Measurements from ENCODE around the gene CRACR2B.

CRACR2B gene

DNA sequence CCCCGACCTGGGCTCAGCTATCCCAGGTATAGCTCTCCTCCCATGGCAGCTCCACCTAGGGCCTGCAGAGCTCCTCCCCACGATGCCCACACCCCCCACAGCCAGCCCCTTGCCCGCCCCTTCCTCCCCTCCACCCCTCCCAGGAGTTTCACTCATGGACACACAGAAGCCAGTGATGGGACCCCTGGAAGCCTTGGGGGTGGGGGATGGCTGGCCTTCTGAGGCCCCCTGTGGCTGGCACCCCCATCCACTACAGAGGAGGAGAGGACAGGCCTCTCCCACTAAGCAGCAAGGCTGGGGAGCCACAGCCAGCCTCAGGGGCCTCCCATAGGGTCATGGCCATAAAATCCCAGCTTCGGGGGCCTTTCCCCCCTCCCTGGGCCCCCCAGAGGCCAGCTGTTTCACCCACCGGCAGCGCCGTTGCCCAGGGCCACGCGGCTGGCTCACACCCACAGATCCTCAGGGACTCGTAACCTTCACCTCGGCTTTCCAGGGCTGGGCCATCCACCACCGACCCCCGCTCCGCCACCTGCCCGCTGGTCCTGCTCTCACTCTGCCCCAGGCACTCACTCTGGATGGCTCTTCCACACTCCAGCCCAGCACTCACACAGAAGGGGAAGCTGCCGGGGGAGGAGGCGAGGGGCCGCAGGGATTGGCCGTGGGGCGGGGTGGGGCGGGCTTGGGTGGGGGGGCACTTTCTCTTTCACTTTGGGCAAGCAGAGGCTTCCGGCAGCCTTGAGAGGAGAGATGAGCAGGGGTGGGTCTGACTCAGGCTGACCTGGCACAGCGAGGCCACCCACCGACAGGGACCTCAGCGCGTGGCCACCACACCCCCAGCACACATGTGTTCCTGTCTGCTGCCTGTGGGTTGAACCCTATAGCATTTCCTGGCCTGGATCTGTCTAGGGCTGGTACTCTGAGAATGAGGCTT lies 31.8 kb upstream of the CRACR2B start:
- TF ChIP-seq, protein P1, sequence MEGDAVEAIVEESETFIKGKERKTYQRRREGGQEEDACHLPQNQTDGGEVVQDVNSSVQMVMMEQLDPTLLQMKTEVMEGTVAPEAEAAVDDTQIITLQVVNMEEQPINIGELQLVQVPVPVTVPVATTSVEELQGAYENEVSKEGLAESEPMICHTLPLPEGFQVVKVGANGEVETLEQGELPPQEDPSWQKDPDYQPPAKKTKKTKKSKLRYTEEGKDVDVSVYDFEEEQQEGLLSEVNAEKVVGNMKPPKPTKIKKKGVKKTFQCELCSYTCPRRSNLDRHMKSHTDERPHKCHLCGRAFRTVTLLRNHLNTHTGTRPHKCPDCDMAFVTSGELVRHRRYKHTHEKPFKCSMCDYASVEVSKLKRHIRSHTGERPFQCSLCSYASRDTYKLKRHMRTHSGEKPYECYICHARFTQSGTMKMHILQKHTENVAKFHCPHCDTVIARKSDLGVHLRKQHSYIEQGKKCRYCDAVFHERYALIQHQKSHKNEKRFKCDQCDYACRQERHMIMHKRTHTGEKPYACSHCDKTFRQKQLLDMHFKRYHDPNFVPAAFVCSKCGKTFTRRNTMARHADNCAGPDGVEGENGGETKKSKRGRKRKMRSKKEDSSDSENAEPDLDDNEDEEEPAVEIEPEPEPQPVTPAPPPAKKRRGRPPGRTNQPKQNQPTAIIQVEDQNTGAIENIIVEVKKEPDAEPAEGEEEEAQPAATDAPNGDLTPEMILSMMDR (conservative IDR thresholded peaks at IDR 0.05; ENCODE audit: low read length): no peak
- peak overlapping the region; percentile 77 for H3K4me3 ChIP-seq (ENCODE audit: low read length)
- peak; percentile 81 for DNase-seq (ENCODE audit: low read depth)

DNA sequence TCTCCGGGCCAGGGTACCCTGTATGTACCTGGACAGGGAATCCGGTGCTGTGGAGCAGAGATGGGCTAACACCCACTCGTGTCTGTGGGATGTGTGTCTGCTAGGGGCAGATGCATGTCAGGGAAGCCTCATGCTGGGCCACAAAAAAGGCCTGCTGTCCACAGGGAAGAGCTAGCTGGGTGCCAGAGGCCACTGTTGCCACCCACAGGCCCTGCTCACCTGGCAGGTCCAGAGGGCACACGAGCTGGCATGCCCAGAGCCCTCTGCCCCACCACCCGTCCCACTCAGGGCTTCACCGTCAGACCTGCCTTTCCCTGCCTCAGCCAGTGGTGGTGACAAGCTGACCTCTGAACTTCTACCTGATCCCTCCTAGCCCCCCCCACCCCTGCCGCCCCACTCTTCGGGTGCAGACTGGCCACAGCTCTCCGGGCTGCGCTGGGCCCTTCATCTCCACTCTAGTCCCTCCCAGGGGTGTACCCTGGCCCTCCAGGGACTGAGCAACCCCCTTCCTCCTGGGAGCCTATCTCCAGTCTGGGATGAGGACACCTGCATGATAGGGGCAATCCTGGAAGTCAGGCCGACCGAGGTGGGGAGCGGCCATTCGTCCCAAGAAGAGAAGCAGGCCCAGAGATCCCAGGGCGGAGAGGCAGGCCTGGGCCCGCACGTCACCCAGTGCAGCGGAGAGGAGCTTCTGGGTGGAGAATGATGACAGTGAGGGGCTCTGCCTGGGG lies 31.0 kb upstream of the CRACR2B start:
- DNase-seq (ENCODE audit: low read depth): no peak
- TF ChIP-seq, protein P1 (conservative IDR thresholded peaks at IDR 0.05; ENCODE audit: low read length): no peak
- peak overlapping the region; percentile 77 for H3K4me3 ChIP-seq (ENCODE audit: low read length)

DNA sequence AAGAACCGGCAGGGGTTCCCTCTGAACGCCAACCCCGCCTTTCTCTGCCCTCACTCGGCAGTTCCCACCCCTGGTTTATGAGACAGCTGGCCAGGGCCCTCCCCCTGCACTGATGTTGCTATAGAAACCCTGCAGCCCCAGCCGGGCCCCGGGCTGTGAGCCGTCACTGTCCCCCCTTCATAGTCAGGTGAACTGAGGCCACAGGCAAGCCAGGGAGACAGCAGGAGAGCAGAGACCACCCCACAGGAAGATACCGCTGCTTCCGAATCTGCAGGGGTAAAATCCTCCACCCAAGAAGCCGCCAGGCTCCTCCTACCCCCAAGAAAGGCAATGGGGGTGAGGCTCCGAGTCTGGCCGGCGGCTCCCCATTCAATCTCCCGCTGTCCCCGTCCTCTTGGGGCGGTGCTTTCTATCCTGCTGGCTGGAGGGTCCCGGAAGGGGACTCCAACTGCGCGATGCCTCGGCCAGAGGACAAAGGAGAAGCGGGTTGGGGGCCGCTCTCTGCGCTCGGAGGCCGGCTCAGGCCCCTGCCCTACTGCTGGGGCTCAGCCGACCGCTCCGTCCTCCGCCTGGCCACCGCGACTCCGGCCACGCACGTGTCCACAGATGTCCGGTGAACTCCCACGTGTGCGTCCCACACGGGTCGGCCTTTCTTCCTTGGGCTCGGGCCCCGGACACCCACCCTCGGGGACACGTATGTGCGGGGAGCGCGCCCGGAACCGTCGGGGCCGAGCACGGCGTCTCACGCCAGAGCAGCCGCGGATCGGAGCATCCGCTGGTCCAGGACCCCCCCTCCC lies 30.2 kb upstream of the CRACR2B start:
- DNase-seq (ENCODE audit: low read depth): peak; percentile 71

DNA sequence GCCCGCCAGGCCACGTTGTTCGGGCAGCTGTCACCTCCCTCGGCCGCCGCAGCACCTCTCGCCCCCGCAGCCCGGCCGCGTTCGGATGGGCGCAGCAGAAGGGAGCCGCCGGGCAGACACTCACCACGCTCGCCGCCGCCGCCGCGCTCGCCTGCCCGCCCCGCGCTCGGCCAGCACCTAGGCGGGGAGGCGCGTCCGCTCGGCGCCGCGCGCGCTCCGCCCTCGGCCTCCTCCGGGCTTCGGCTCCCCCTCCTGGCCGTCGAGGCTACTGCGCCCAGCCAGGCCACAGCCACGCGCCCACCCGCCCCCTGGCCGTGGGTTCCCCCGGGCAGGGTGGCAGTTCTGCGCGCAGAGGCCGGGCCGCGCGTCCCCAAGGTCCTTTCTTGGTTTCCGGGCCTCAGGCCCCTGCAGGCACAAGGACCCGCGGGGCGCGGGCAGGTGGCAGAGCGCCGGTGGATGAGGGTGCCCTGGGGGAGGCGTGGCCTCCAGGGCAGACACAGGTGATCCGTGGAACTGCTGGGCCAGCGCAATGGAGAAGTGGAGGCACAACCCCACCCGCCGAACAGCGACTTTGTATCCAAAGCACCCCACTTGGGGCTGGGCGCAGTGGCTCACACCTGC lies 29.5 kb upstream of the CRACR2B start, which contains the start of gene SLC25A22:
SLC25A22 (minus strand) TSS at position 189 of the 621 bp plus-strand sequence. CDS start 3,275 bp downstream, outside the sequence.
- peak within 1 kb of the TSS; percentile 77 for H3K4me3 ChIP-seq (ENCODE audit: low read length)
- DNase-seq (ENCODE audit: low read depth): peak; percentile 62
- TF ChIP-seq, protein P1 (conservative IDR thresholded peaks at IDR 0.05; ENCODE audit: low read length): peak; percentile 39; the same call in 1 of the 2 replicates

More for the DNA sequence above, 30.2 kb upstream of the CRACR2B start:
- H3K4me3 ChIP-seq (ENCODE audit: low read length): peak overlapping the region; percentile 77
- TF ChIP-seq, protein P1 (conservative IDR thresholded peaks at IDR 0.05; ENCODE audit: low read length): no peak

DNA sequence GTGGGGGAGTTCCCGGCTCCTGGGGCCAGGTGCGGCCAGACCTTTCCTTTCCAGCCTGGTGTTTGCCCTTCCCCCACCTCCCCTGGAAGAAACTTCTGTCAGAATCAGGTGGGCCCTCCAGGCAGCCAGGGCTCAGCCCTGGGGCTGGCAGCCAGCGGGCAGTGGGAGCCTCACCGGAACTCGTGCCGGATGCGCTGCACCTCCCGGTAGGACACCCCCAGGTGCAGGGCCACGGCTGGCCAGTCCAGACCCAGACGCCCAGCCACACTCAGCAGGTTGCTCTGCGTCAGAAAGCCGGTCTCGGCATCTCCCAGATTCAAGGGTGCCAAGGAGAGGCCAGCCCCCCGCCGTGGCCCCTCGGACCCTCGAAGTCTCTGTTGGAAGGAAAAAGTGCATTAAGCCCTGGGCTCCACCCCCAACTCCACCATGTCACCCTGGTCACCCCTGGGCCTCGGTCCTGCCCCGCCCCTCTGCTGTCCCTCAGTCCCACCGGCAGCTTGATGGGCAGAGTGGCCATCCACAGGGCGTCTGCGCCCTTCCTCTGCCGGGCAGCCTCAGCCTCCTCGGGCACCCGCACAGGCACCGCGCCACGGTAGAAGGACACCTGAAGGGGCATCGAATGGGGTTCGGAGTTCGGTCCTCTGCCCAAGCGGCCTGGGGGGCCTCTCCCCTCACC lies 27.9 kb upstream of the CRACR2B start:
- TF ChIP-seq, protein P1 (conservative IDR thresholded peaks at IDR 0.05; ENCODE audit: low read length): no peak
- DNase-seq (ENCODE audit: low read depth): no peak
- H3K4me3 ChIP-seq (ENCODE audit: low read length): no peak overlapping the region

DNA sequence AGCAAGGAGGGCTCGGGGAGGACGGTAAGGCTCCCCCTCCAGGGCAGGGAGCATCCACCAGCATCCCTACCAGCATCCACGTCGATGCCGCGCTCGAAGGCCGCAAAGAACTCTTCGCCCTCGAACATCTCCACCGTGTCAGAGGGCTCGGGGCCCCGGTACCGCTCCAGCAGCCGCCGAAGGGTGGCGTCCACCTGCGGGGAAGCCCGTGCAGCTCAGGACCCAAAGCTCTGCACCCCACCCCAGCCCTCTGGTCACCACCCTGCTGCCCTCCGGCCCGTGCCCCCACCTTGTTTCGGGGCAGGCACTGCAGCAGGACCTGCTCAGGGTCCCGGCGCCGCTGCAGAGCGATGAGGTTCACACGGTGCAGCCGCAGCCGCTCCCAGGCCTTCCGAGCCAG lies 27.2 kb upstream of the CRACR2B start:
- H3K4me3 ChIP-seq (ENCODE audit: low read length): no peak overlapping the region
- TF ChIP-seq, protein P1 (conservative IDR thresholded peaks at IDR 0.05; ENCODE audit: low read length): no peak
- DNase-seq (ENCODE audit: low read depth): no peak
